Activated CD8-positive, alpha-beta T cell treated with anti-CD3 and anti-CD28 coated beads for 36 hours (primary cell): ENCODE data around the gene CLDN25. TPM values are rescaled to one million over a fixed set of nuclear protein-coding genes. Genes with fewer than 3 reads are reported as not detected.
"Not testable (repeated sequence)": the region's sequence is repeated elsewhere in the genome, so short reads cannot be mapped to it uniquely, and the experiment has no call there.

Experiments
- ATAC-seq: fragments of 200-7000 bp; cut with Tn5 transposase; one replicate; pipeline ENCODE4 v1.10.0; 2021; ENCODE audit warnings: mild to moderate bottlenecking, moderate library complexity
- CTCF ChIA-PET: fragments of 350-600 bp; sonication (Branson Sonifier 250); formaldehyde crosslinking; loops from one replicate; lab custom pipeline; 2021; ENCODE audit warnings: antibody characterized with exemption; lab: Charles Lee
- POLR2A ChIA-PET: fragments of 350-600 bp; sonication (Branson Sonifier 250); formaldehyde crosslinking; loops from one replicate; lab custom pipeline; 2021; ENCODE audit warnings: antibody characterized with exemption; lab: Charles Lee
- DNase-seq: peaks from one replicate; pipeline ENCODE4 v3.0.0-alpha.2; 2020
- H3K27ac Mint-ChIP-seq: one replicate; pipeline ENCODE4 v1.8.0; 2021; ENCODE audit warnings: mild to moderate bottlenecking, mixed read lengths
- H3K27me3 Mint-ChIP-seq: one replicate; pipeline ENCODE4 v1.8.0; 2021; ENCODE audit warnings: mixed read lengths
- H3K36me3 Mint-ChIP-seq: one replicate; pipeline ENCODE4 v1.8.0; 2021; ENCODE audit warnings: low read depth, mixed read lengths
- H3K4me1 Mint-ChIP-seq: one replicate; pipeline ENCODE4 v1.8.0; 2021; ENCODE audit warnings: low read depth, mixed read lengths
- H3K4me3 Mint-ChIP-seq: one replicate; pipeline ENCODE4 v1.8.0; 2021; ENCODE audit warnings: mild to moderate bottlenecking, moderate library complexity, mixed read lengths
- H3K9me3 Mint-ChIP-seq: one replicate; pipeline ENCODE4 v1.8.0; 2021; ENCODE audit warnings: mixed read lengths
- CTCF ChIP-seq: fragments of 200-600 bp; IDR thresholded peaks from one replicate; pipeline ENCODE4 v1.8.0; 2022; ENCODE audit warnings: antibody characterized with exemption, mild to moderate bottlenecking
- intact Hi-C: fragments of 100-400 bp; cut with micrococcal nuclease; formaldehyde crosslinking; loops from one replicate; pipeline ENCODE4 v1.10.0; 2022
- total RNA-seq, 2 experiments: library from RNA; stranded (reverse); gene quantifications; one replicate each; pipeline ENCODE4 v1.2.3, GENCODE V29; 2021

Gene CLDN25
- total RNA-seq, 2 experiments from 2014 or later = not detected

GRCh38 chr11:113760241-113760640 is 19.4 kb upstream of the CLDN25 start:
- TF ChIP-seq CTCF = no peak
- DNase-seq (no peak), ATAC-seq (no peak)
- intact Hi-C loops = no loop called here
- Mint-ChIP-seq H3K27ac (no peak overlapping the region), H3K9me3 (no peaks in the 10 kb centered on the region), H3K27me3 (no peaks in the 10 kb centered on the region), H3K4me3 (no peak overlapping the region), H3K4me1 (peaks cover 4% of the 10 kb centered on the region), H3K36me3 (peaks cover 37% of the 10 kb centered on the region)
- CTCF ChIA-PET = interaction anchor here (1.8 kb wide), 1 partner anchor 13 kb away, joined by 5 read pairs; the partner anchor contains the start of gene ZW10
- POLR2A ChIA-PET = no interaction called here

- Mint-ChIP-seq H3K4me1 (peaks cover 12% of the 10 kb centered on the region), H3K36me3 (peaks cover 34% of the 10 kb centered on the region)
- H3K27ac Mint-ChIP-seq, H3K4me3 Mint-ChIP-seq, intact Hi-C loops, CTCF ChIA-PET, DNase-seq, H3K27me3 Mint-ChIP-seq, ATAC-seq, H3K9me3 Mint-ChIP-seq, POLR2A ChIA-PET: not testable (repeated sequence)
These were observed 16.6 kb upstream of the CLDN25 start for GRCh38 chr11:113763040-113763439.

DNA sequence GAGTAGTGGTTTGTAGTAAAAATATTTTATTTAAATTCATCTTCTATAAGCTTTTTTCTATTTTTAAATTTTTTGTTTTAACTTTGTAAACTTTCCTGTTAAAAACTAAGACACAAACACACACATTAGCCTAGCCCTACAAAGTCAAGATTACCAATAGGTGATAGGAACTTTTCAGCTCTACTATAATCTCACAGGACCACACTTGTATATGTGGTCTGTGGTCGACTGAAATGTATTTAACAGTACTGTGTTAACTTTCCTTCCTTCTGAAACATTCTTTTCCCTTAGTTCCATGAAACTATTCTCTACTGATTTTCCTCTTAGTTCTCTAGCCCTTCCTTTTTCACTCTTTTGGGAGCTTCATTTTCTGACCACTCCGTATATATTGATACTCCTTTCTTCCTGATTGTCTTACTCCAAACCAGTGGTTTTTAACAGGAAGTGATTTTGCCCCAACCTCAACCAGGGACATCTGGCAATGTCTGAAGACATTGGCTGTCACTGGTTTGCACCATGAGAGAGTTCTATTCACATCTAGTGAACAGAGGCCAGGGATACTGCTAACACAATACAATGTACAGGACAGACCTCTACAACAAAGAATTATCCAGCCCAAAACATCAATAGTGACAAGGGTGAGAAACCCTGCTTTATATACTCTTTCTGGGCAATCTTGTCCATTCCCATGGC is 14.9 kb upstream of the CLDN25 start:
- Mint-ChIP-seq H3K36me3 (peaks cover 32% of the 10 kb centered on the region), H3K9me3 (no peaks in the 10 kb centered on the region), H3K4me1 (peaks cover 12% of the 10 kb centered on the region), H3K27me3 (no peaks in the 10 kb centered on the region), H3K27ac (no peak overlapping the region), H3K4me3 (no peak overlapping the region)
- ChIA-PET POLR2A (no interaction called here), CTCF (interaction anchor here (1.1 kb wide), 2 partner anchors 9 to 35 kb away, joined by 3 read pairs; no protein-coding TSS in a partner anchor)
- no peak for TF ChIP-seq CTCF
- ATAC-seq = no peak
- intact Hi-C loops = no loop called here
- no peak for DNase-seq

- Mint-ChIP-seq H3K36me3 (peaks cover 16% of the 10 kb centered on the region), H3K9me3 (no peaks in the 10 kb centered on the region), H3K27ac (no peak overlapping the region), H3K27me3 (no peaks in the 10 kb centered on the region), H3K4me3 (peak overlapping the region; percentile 89), H3K4me1 (peaks cover 17% of the 10 kb centered on the region)
- intact Hi-C loops = no loop called here
- POLR2A ChIA-PET = no interaction called here
- ATAC-seq = no peak
- CTCF ChIA-PET = interaction anchor here (1.7 to 2.4 kb wide), 2 partner anchors 13 to 24 kb away, joined by 5 read pairs; no protein-coding TSS in a partner anchor
- no peak for TF ChIP-seq CTCF
- no peak for DNase-seq
These were observed 7.6 kb upstream of the CLDN25 start for GRCh38 chr11:113771964-113772363.

- Mint-ChIP-seq H3K9me3 (no peaks in the 10 kb centered on the region), H3K36me3 (peaks cover 8% of the 10 kb centered on the region), H3K27ac (peak overlapping the region; percentile 97), H3K4me3 (peak overlapping the region; percentile 89), H3K27me3 (peaks cover 2% of the 10 kb centered on the region), H3K4me1 (peaks cover 10% of the 10 kb centered on the region)
- POLR2A ChIA-PET = interaction anchor here (1.2 kb wide), 1 partner anchor 9 kb away, joined by 4 read pairs; no protein-coding TSS in a partner anchor
- CTCF ChIA-PET = interaction anchor here (0.6 to 1.7 kb wide), 11 partner anchors 9 to 1166 kb away, joined by 3 to 5 read pairs (median 3); partner anchors contain the start of gene USP28
- DNase-seq = no peak
- no peak for ATAC-seq
- no peak for TF ChIP-seq CTCF
- intact Hi-C loops = no loop called here
These were observed 6.5 kb upstream of the CLDN25 start for GRCh38 chr11:113773092-113773415.
